CD4-positive, CD25-positive, alpha-beta regulatory T cell (primary cell): ENCODE results near the gene DYNC1H1. TPM values are rescaled to one million over a fixed set of nuclear protein-coding genes. Genes with fewer than 3 reads are reported as not detected.

Source experiments
- ATAC-seq, 2 donors: fragments of 150-1000 bp; cut with Tn5 transposase; one replicate each; pipeline ENCODE4 v1.10.0; 2021; ENCODE audit warnings: low read depth in 2 of 2, moderate number of reproducible peaks in 2 of 2, moderate library complexity in 1 of 2
- DNase-seq, 3 donors: peaks; one replicate each; pipeline versions ENCODE4 v3.0.0 to v3.0.0-alpha.2; 2012 to 2022; ENCODE audit warnings: mixed read lengths in 1 of 3
- H3K27ac ChIP-seq: one replicate; pipeline ENCODE4 v1.7.0; 2013; ENCODE audit warnings: mild to moderate bottlenecking, low read length; ENCODE audit not compliant: insufficient read depth, poor library complexity, severe bottlenecking
- H3K27me3 ChIP-seq: one replicate; pipeline ENCODE4 v1.7.0; 2013; ENCODE audit warnings: low read length; ENCODE audit not compliant: control insufficient read depth, insufficient read depth
- H3K36me3 ChIP-seq: one replicate; pipeline ENCODE4 v1.7.0; 2013; ENCODE audit warnings: mild to moderate bottlenecking, low read length, moderate library complexity; ENCODE audit not compliant: control insufficient read depth, insufficient read depth
- H3K4me1 ChIP-seq: 2 replicates; pipeline ENCODE4 v1.7.0; 2013; ENCODE audit warnings: mild to moderate bottlenecking, low read length; ENCODE audit not compliant: insufficient read depth, control insufficient read depth, poor library complexity, severe bottlenecking
- H3K4me3 ChIP-seq: one replicate; pipeline ENCODE4 v1.7.0; 2013; ENCODE audit warnings: low read depth, mild to moderate bottlenecking, low read length, moderate library complexity
- H3K9me3 ChIP-seq, 2 experiments: 1 replicate in 1 of 2; 2 replicates in 1 of 2; pipeline ENCODE4 v1.7.0; 2013; ENCODE audit warnings: low read length in 2 of 2, mild to moderate bottlenecking in 1 of 2, moderate library complexity in 1 of 2; ENCODE audit not compliant: control insufficient read depth in 2 of 2
- H3K27ac Mint-ChIP-seq, 3 donors: one replicate each; pipeline ENCODE4 v1.8.0; 2020 to 2022; ENCODE audit warnings: mild to moderate bottlenecking in 3 of 3, mixed read lengths in 3 of 3, moderate library complexity in 2 of 3
- H3K27me3 Mint-ChIP-seq: one replicate; pipeline ENCODE4 v1.8.0; 2022; ENCODE audit warnings: mild to moderate bottlenecking, mixed read lengths
- H3K36me3 Mint-ChIP-seq: one replicate; pipeline ENCODE4 v1.8.0; 2020; ENCODE audit warnings: mixed read lengths
- H3K4me1 Mint-ChIP-seq, 4 donors: one replicate each; pipeline ENCODE4 v1.8.0; 2020 to 2022; ENCODE audit warnings: mixed read lengths in 4 of 4, mild to moderate bottlenecking in 1 of 4
- H3K4me3 Mint-ChIP-seq, 4 donors: one replicate each; pipeline ENCODE4 v1.8.0; 2020 to 2022; ENCODE audit warnings: mild to moderate bottlenecking in 4 of 4, mixed read lengths in 4 of 4, moderate library complexity in 3 of 4
- H3K9me3 Mint-ChIP-seq, 7 donors: one replicate each; pipeline ENCODE4 v1.8.0; 2020 to 2022; ENCODE audit warnings: mixed read lengths in 7 of 7, mild to moderate bottlenecking in 3 of 7, moderate library complexity in 2 of 7
- polyA plus RNA-seq, 4 donors: library from polyadenylated mRNA; unstranded; fragments of 300-500 nt; fragmentation: Illumina TruSeq; gene quantifications; one replicate each; pipeline ENCODE4 v1.2.3, GENCODE V29; 2021
- total RNA-seq: library from RNA; stranded (reverse); gene quantifications from one replicate; pipeline ENCODE4 v1.2.3, GENCODE V29; 2022

Gene DYNC1H1
- total and polyA plus RNA-seq, 5 donors from 2014 or later = 23.6 to 314 (median 34.7) TPM

- Histone ChIP-seq H3K27me3 (no peaks in the 10 kb centered on the region), H3K27ac (no peak overlapping the region), H3K36me3 (no peaks in the 10 kb centered on the region), H3K4me1 (peaks cover 23% of the 10 kb centered on the region), H3K9me3 (no peaks in the 10 kb centered on the region), H3K4me3 (no peak overlapping the region)
- ATAC-seq (no peak), DNase-seq (no peak)
- Mint-ChIP-seq H3K27me3 (no peaks in the 10 kb centered on the region), H3K27ac (no peak overlapping the region), H3K36me3 (no peaks in the 10 kb centered on the region), H3K4me1 (peaks cover 12 to 36% (median 26%) of the 10 kb centered on the region in 4 donors), H3K4me3 (peak overlapping the region in 1 of 4 donors; percentile 85), H3K9me3 (no peaks in the 10 kb centered on the region)
Measured at GRCh38 chr14:101961746-101962502, 2.4 kb upstream of the DYNC1H1 start.

- peaks cover 12 to 40% (median 27%) of the 10 kb centered on the region in 4 donors for H3K4me1 Mint-ChIP-seq
- H3K36me3 Mint-ChIP-seq = no peaks in the 10 kb centered on the region
- H3K27ac ChIP-seq = no peak overlapping the region
- peak overlapping the region in 1 of 4 donors; percentile 63 for H3K4me3 Mint-ChIP-seq
- ATAC-seq (no peak), DNase-seq (no peak)
- no peaks in the 10 kb centered on the region for H3K27me3 ChIP-seq
- no peaks in the 10 kb centered on the region for H3K36me3 ChIP-seq
- no peak overlapping the region for H3K27ac Mint-ChIP-seq
- no peaks in the 10 kb centered on the region for H3K9me3 Mint-ChIP-seq
- H3K4me1 ChIP-seq = peaks cover 29% of the 10 kb centered on the region
- H3K27me3 Mint-ChIP-seq = no peaks in the 10 kb centered on the region
- no peaks in the 10 kb centered on the region for H3K9me3 ChIP-seq
- H3K4me3 ChIP-seq = no peak overlapping the region
Measured at GRCh38 chr14:101962503-101962874, 1.9 kb upstream of the DYNC1H1 start.

GRCh38 chr14:101963052-101963451, 1.3 kb upstream of the DYNC1H1 start:
- no peaks in the 10 kb centered on the region for H3K27me3 Mint-ChIP-seq
- no peak overlapping the region for H3K4me3 ChIP-seq

GRCh38 chr14:101963656-101964296, 597 bp upstream of the DYNC1H1 start:
- Histone ChIP-seq H3K4me1 (peaks cover 38% of the 10 kb centered on the region), H3K36me3 (peaks cover 5% of the 10 kb centered on the region), H3K27ac (peak overlapping the region; percentile 60), H3K27me3 (no peaks in the 10 kb centered on the region), H3K9me3 (no peaks in the 10 kb centered on the region), H3K4me3 (no peak overlapping the region)
- no peaks in the 10 kb centered on the region for H3K27me3 Mint-ChIP-seq
- ATAC-seq (no peak), DNase-seq (no peak)
- peaks cover 3% of the 10 kb centered on the region for H3K36me3 Mint-ChIP-seq
- H3K4me1 Mint-ChIP-seq = peaks cover 17 to 53% (median 33%) of the 10 kb centered on the region in 4 donors
- peak overlapping the region in 2 of 3 donors; percentile 87 to 90 for H3K27ac Mint-ChIP-seq
- H3K4me3 Mint-ChIP-seq = peak overlapping the region; percentile 75 to 92 (median 78)
- no peaks in the 10 kb centered on the region for H3K9me3 Mint-ChIP-seq

More at GRCh38 chr14:101963052-101963451, 1.3 kb upstream of the DYNC1H1 start:
- no peaks in the 10 kb centered on the region for H3K36me3 ChIP-seq
- Mint-ChIP-seq H3K4me1 (peaks cover 15 to 46% (median 32%) of the 10 kb centered on the region in 4 donors), H3K9me3 (no peaks in the 10 kb centered on the region), H3K4me3 (peak overlapping the region in 1 of 4 donors; percentile 63), H3K36me3 (peaks cover 3% of the 10 kb centered on the region), H3K27ac (no peak overlapping the region)
- H3K27ac ChIP-seq = no peak overlapping the region
- DNase-seq (no peak), ATAC-seq (no peak)
- H3K27me3 ChIP-seq = no peaks in the 10 kb centered on the region
- H3K9me3 ChIP-seq = no peaks in the 10 kb centered on the region
- peaks cover 34% of the 10 kb centered on the region for H3K4me1 ChIP-seq

- Histone ChIP-seq H3K27ac (peak overlapping the region; percentile 83), H3K4me1 (peaks cover 38% of the 10 kb centered on the region), H3K4me3 (peak overlapping the region; percentile 86), H3K27me3 (no peaks in the 10 kb centered on the region), H3K9me3 (no peaks in the 10 kb centered on the region), H3K36me3 (peaks cover 13% of the 10 kb centered on the region)
- ATAC-seq (peak; percentile 22 to 29), DNase-seq (peak; percentile 46 to 82 (median 50))
- peaks cover 10% of the 10 kb centered on the region for H3K36me3 Mint-ChIP-seq
- H3K4me3 Mint-ChIP-seq = peak overlapping the region; percentile 89 to 93 (median 92)
- no peaks in the 10 kb centered on the region for H3K9me3 Mint-ChIP-seq
- no peaks in the 10 kb centered on the region for H3K27me3 Mint-ChIP-seq
- peaks cover 21 to 60% (median 37%) of the 10 kb centered on the region in 4 donors for H3K4me1 Mint-ChIP-seq
- peak overlapping the region; percentile 7 to 90 (median 87) for H3K27ac Mint-ChIP-seq
Measured at GRCh38 chr14:101965181-101965544, 790 bp downstream of the DYNC1H1 start.

GRCh38 chr14:101965770-101966722, 1.7 kb downstream of the DYNC1H1 start:
- Histone ChIP-seq H3K36me3 (peaks cover 13% of the 10 kb centered on the region), H3K4me3 (peak overlapping the region; percentile 86), H3K9me3 (no peaks in the 10 kb centered on the region), H3K27me3 (no peaks in the 10 kb centered on the region), H3K27ac (peak overlapping the region; percentile 83), H3K4me1 (peaks cover 36% of the 10 kb centered on the region)
- ATAC-seq = no peak
- Mint-ChIP-seq H3K27ac (peak overlapping the region; percentile 7 to 90 (median 87)), H3K36me3 (peaks cover 15% of the 10 kb centered on the region), H3K27me3 (no peaks in the 10 kb centered on the region), H3K4me1 (peaks cover 22 to 57% (median 37%) of the 10 kb centered on the region in 4 donors), H3K9me3 (no peaks in the 10 kb centered on the region), H3K4me3 (peak overlapping the region; percentile 89 to 93 (median 92))
- no peak for DNase-seq

- Mint-ChIP-seq H3K4me1 (peaks cover 22 to 56% (median 34%) of the 10 kb centered on the region in 4 donors), H3K9me3 (no peaks in the 10 kb centered on the region), H3K4me3 (peak overlapping the region; percentile 58 to 92 (median 78)), H3K27me3 (no peaks in the 10 kb centered on the region), H3K36me3 (peaks cover 15% of the 10 kb centered on the region), H3K27ac (no peak overlapping the region)
- peaks cover 36% of the 10 kb centered on the region for H3K4me1 ChIP-seq
- H3K9me3 ChIP-seq = no peaks in the 10 kb centered on the region
- peak overlapping the region; percentile 51 for H3K27ac ChIP-seq
- DNase-seq = no peak
- no peaks in the 10 kb centered on the region for H3K27me3 ChIP-seq
- no peak for ATAC-seq
- H3K4me3 ChIP-seq = peak overlapping the region; percentile 86
- peaks cover 13% of the 10 kb centered on the region for H3K36me3 ChIP-seq
Measured at GRCh38 chr14:101966742-101967141, 2.4 kb downstream of the DYNC1H1 start.
